ENCODE results near the gene PSMG2.

The PSMG2 gene

GRCh38 chr18:12699747-12700146 lies 3.1 kb upstream of the PSMG2 start:
- no peak overlapping the region for H3K27ac ChIP-seq

GRCh38 chr18:12701161-12701560 lies 1.7 kb upstream of the PSMG2 start:
- H3K27ac ChIP-seq = no peak overlapping the region
- no peak for TF ChIP-seq CTCF (IDR thresholded peaks at IDR 0.05)
- no peak for TF ChIP-seq ZFX (IDR thresholded peaks at IDR 0.05; ENCODE audit: borderline replicate concordance)

More at GRCh38 chr18:12699747-12700146, 3.1 kb upstream of the PSMG2 start:
- TF ChIP-seq CTCF (IDR thresholded peaks at IDR 0.05) = no peak
- no peak for TF ChIP-seq ZFX (IDR thresholded peaks at IDR 0.05; ENCODE audit: borderline replicate concordance)

- peak overlapping the region; percentile 87 for H3K27ac ChIP-seq
- TF ChIP-seq CTCF (IDR thresholded peaks at IDR 0.05) (no peak), ZFX (IDR thresholded peaks at IDR 0.05; ENCODE audit: borderline replicate concordance) (no peak)
These were observed 290 bp downstream of the PSMG2 start for GRCh38 chr18:12703096-12703567.

- peak overlapping the region; percentile 87 for H3K27ac ChIP-seq
- no peak for TF ChIP-seq ZFX (IDR thresholded peaks at IDR 0.05; ENCODE audit: borderline replicate concordance)
- TF ChIP-seq CTCF (IDR thresholded peaks at IDR 0.05) = no peak
These were observed 822 bp downstream of the PSMG2 start for GRCh38 chr18:12703664-12704063.

GRCh38 chr18:12711446-12711845 lies 8.6 kb downstream of the PSMG2 start:
- no peak overlapping the region for H3K27ac ChIP-seq
- TF ChIP-seq CTCF (IDR thresholded peaks at IDR 0.05) (no peak), ZFX (IDR thresholded peaks at IDR 0.05; ENCODE audit: borderline replicate concordance) (no peak)

GRCh38 chr18:12721495-12722275 lies 18.8 kb downstream of the PSMG2 start:
- no peak overlapping the region for H3K27ac ChIP-seq
- no peak for TF ChIP-seq CTCF (IDR thresholded peaks at IDR 0.05)
- no peak for TF ChIP-seq ZFX (IDR thresholded peaks at IDR 0.05; ENCODE audit: borderline replicate concordance)

GRCh38 chr18:12722731-12723130 lies 19.9 kb downstream of the PSMG2 start:
- H3K27ac ChIP-seq = no peak overlapping the region
- TF ChIP-seq CTCF (IDR thresholded peaks at IDR 0.05) (no peak), ZFX (IDR thresholded peaks at IDR 0.05; ENCODE audit: borderline replicate concordance) (no peak)

Measured in 22Rv1 (cell line).